ENCODE results near the gene RTP3. TPM values are rescaled to one million over a fixed set of nuclear protein-coding genes. Genes with fewer than 3 reads are reported as not detected.

RTP3 gene
- total RNA-seq (2014; rRNA removed; shearing (Covaris generic)), result not detected in 2 replicates

GRCh38 chr3:46497556-46498265 lies at the start of gene RTP3:
Gene RTP3 (plus strand): TSS chr3:46497976. CDS start chr3:46498063, 87 bp downstream.
- no peak for DNase-seq (ENCODE audit: low read depth)

GRCh38 chr3:46448721-46449120 lies 49.1 kb upstream of the RTP3 start:
- no peak for DNase-seq (ENCODE audit: low read depth)

GRCh38 chr3:46449755-46450552 lies 47.8 kb upstream of the RTP3 start:
- no peak for DNase-seq (ENCODE audit: low read depth)

DNA sequence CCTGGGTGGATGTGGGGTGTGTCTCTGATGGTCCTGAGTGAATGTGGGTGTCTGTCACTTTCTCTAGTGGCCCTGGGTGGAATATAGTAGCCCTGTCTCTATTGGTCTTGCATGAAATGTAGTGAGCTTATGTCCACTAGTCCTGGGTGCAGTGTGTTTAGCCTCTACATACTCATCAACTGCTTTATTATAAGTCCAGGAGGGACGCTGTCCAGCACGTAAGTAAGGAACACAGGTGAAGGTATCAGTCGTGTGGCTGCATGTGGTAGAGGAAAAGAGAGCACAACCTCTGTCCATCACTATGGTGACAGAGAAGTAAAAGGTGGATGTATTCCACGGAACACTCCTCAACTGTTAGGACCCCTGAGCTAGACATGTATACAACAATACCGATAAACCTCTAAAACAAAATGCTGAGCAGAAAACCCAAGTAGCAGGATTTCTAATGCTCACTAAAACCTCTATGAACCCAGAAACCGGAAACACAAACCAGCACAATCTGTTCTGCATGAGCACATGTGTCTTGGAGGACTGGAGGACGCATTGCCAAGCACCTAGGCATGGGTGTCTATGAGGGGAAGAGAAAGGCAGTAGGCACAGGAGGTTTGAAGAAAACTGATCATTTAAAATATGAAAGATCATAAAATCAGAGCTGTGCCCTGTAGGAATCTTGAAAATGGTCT lies 44.1 kb upstream of the RTP3 start:
- DNase-seq (ENCODE audit: low read depth), result no peak

DNA sequence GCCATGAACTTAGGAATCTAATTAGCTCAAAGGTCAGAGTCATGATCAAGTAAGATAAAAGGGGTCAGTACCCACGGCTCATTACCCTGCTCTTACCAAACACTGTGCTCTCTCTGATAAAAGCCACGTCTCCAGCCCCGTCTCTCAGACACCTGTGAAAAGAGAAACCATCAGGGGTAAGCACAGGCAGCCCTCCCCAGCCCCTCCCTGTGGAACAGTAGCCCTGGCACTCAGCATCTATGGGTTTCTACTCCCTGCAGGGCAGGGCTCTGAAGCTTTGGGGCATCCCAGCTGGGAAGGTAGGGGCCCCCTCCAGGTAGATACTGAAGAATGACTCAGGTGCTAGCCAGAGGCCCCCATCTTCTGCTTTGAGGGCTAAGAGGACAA lies 43.6 kb upstream of the RTP3 start:
- no peak for DNase-seq (ENCODE audit: low read depth)

DNA sequence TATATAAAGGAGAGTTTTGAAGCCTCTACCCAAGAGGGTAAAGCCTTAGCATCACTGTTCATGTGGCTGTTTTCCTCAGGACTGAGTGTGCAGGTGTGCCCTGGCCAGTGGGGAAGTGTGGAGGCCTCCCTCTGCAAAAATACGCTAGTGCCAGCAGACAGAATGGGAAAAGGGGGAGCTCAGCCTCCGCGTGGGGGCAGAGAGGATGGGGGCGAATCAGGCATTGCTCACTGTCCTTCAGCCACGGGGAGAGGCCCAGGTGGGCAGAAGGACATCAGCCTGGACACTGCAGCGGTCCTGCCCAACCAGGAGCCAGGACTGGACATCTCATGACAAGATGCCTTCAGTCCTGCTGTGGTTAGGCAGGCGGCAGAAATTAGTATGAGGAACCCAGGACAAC lies 43.2 kb upstream of the RTP3 start:
- DNase-seq (ENCODE audit: low read depth), result no peak

- no peak for DNase-seq (ENCODE audit: low read depth)
Observed at GRCh38 chr3:46455231-46456115, 42.3 kb upstream of the RTP3 start.

DNA sequence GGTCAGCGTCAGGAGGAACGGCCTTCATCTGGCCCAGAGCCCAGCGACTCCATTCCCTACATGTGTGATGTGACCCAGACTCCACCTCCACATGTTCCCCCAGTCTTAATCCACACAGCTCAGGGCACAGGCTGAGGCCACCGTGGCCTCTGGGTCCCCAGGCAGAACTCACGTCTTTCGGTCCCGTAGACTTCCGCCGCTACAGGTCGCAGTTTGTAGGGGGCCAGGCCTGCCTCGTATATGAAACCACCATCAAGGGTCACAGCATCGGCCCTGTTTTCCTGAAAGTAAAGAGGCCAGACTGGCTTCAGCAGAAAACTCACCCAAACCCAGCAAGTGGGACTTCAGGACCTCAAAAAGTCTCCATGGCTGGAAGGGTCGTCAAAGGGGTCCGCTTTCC lies 41.7 kb upstream of the RTP3 start:
- no peak for DNase-seq (ENCODE audit: low read depth)

GRCh38 chr3:46460051-46460450 lies 37.7 kb upstream of the RTP3 start:
- no peak for DNase-seq (ENCODE audit: low read depth)

DNA sequence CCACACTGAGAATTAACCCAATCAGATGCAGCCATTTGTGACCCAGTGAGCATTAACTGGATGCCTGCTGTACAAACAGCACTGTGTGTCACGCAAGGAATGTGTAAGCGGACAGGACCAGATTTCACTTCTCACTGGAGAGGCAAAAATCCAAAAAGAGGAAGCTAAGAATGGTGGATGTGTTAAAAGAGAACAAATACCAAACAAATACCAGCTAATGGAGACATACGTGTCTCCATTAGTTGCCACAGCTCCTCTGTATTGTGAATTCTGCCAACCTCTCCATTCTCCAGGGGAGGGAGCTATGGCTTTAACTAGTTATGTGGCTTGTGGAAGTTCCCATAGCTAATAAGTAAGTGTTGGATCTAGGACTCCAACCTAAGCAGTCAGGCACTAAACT lies 35.7 kb upstream of the RTP3 start:
- DNase-seq (ENCODE audit: low read depth), result no peak

GRCh38 chr3:46462511-46462910 lies 35.3 kb upstream of the RTP3 start:
- DNase-seq (ENCODE audit: low read depth), result peak; percentile 39

DNA sequence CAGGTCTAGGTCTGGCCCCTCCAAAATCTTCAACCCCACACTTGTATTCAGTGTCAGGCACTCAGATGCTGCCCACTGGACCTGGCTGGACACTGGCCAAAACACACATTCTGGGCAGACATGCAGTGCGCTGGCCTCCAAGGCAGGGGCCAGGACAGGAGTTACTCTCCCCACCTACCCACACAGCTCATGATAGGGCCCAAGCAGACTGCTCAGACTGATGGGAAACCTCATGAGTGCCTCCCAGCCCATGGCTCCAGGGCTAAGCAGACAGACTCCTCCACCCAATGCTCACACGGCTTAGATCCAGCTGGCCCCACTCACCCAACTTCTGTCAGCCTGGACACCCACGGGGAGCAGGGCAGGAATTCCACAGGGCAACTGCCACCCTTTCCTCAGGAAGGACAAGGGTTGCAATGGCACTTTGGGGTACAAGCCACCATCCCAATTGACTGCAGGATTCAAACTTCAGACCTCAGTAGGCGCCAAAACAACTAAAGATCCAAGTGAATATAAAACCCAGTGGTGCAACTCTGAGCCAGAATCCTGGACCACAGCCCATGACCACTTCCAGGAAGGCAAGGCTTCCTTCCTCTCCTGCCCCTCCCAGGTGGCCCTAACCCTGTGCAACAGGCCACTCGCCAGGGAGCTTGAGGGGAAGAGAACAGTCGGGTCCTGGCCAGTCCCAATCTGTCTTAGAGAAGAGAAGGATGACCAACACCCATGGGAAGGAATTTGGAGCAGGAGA lies 34.5 kb upstream of the RTP3 start:
- peak; percentile 6 for DNase-seq (ENCODE audit: low read depth)

GRCh38 chr3:46463868-46464241 lies 33.9 kb upstream of the RTP3 start:
- no peak for DNase-seq (ENCODE audit: low read depth)

DNA sequence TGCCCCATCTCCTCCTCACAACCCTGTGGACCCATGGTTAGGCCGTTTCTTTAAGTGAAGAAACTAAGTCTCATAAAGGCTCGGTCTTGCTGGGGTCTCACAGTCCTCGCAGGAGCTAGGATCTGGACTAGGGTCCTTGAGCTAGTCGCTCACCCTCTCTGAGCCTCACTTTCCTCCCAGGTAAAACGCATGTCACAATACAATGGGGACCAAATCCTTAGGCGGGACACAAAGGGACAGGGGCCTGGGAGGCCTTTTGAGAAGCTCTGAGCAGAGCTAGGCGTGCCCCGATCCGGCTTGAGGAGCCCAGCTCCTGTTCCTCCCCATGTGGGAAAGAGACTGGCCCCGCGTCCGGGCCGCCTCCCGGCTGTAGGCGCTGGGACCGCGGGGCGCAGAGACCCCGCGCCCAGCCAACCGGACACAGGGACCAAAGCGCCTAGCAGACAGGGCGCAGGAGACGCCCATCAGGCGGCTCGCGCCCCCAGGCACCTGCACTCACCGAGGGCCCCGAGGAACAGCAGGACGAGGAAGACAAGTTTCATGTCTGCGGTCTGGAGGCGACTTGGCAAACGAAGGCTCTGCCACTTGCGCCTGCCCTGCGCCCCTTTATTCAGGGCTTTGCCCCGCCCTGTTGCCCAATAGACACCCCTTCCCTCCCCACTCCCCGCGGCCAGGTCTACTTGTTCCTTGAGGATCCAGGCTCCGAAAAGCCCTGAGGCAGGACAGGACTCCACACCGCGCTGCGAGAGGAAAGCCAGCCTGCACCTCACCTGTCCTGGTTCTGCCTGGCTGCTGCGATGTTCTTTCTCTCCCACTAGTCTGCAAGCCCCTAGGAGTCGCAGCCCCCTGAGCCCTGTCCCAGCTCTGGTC lies 33.2 kb upstream of the RTP3 start, which contains the start of gene LTF:
Gene LTF, minus strand, starts transcription at position 580 of the 870 bp plus-strand sequence. Its CDS starts 38 bp downstream, at position 542.
- no peak for DNase-seq (ENCODE audit: low read depth)

DNA sequence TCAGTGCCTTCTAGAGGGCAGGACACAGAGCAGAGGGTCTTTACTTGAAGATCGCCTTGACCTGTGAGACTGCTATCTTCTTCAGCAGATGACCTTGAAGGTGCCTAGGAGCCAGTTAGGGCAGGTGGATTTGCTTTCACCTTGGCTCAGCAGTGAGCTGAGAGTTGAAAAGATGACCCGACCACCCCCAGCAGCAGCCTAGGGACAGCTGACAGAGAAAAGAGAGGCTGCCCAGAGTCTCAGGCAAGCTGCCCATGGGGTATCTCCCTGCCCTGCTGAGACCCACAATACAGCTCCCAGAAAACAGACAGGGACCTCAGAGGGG lies 32.6 kb upstream of the RTP3 start:
- no peak for DNase-seq (ENCODE audit: low read depth)

- no peak for DNase-seq (ENCODE audit: low read depth)
Observed at GRCh38 chr3:46466273-46466672, 31.5 kb upstream of the RTP3 start.

- DNase-seq (ENCODE audit: low read depth), result no peak
Observed at GRCh38 chr3:46466871-46467403, 30.8 kb upstream of the RTP3 start.

GRCh38 chr3:46467562-46467961 lies 30.2 kb upstream of the RTP3 start:
- DNase-seq (ENCODE audit: low read depth), result no peak

- no peak for DNase-seq (ENCODE audit: low read depth)
Observed at GRCh38 chr3:46468753-46469600, 28.8 kb upstream of the RTP3 start.

Data from Daoy (cell line).